GM12878 (cell line): ENCODE data around the gene IBSP. TPM values are rescaled to one million over a fixed set of nuclear protein-coding genes. Genes with fewer than 3 reads are reported as not detected.

Source experiments
- KDM1A ChIP-seq: fragments of 200-600 bp; sonication (generic); IDR thresholded peaks from 2 replicates; pipeline ENCODE4 v1.6.1; 2016; ENCODE audit warnings: borderline replicate concordance
- SREBF1 ChIP-seq: IDR thresholded peaks from 2 replicates; pipeline ENCODE4 v1.6.1; 2012; ENCODE audit warnings: mild to moderate bottlenecking, low read length
- polyA plus RNA-seq, 11 experiments: library from polyadenylated mRNA; depleted of rRNA in 4 of 11; unstranded in 6 of 11; stranded (reverse) in 5 of 11; fragments of >200 nt; fragmentation: Nextera tagmentation in 4 of 11; fragmentation: Illumina TruSeq in 1 of 11; extraction: Ambion mirVana in 4 of 11; extraction: Trizol in 1 of 11; gene quantifications; 1 replicate in 1 of 11; 2 replicates in 10 of 11; pipeline versions ENCODE4 v1.2.1 to v1.2.3, GENCODE V29; 2011 to 2016; ENCODE audit warnings: inconsistent platforms in 2 of 11, missing spikeins in 2 of 11, low read depth in 1 of 11
- total RNA-seq, 4 experiments: library from RNA; depleted of rRNA in 3 of 4; stranded (reverse); fragments of >200 nt in 3 of 4; fragmentation: Illumina TruSeq in 1 of 4; extraction: Trizol in 1 of 4; gene quantifications; 2 replicates each; pipeline versions ENCODE4 v1.2.1 to v1.2.3, GENCODE V29; 2013 to 2021
- TF ChIP-seq, protein P1 (sequence below), 3 experiments: IDR thresholded peaks in 2 of 3; conservative IDR thresholded peaks in 1 of 3; 2 replicates each; pipeline ENCODE4 v1.5.1; 2011; ENCODE audit warnings: low read depth in 3 of 3, low read length in 3 of 3, mild to moderate bottlenecking in 3 of 3, control low read depth in 2 of 3, moderate library complexity in 2 of 3, inconsistent platforms in 1 of 3, mixed read lengths in 1 of 3; ENCODE audit not compliant: control insufficient read depth in 2 of 3, insufficient read depth in 1 of 3; ENCODE audit errors: extremely low read depth in 1 of 3
- TF ChIP-seq, protein P2 (sequence below): fragments of 450-650 bp; IDR thresholded peaks from 2 replicates; pipeline ENCODE4 v1.6.1; 2017; ENCODE audit warnings: mild to moderate bottlenecking
- TF ChIP-seq, protein P3 (sequence below): fragments of 450-650 bp; IDR thresholded peaks from 2 replicates; pipeline ENCODE4 v1.6.1; 2018; ENCODE audit warnings: borderline replicate concordance, mild to moderate bottlenecking; ENCODE audit not compliant: partially characterized antibody
- TF ChIP-seq, protein P4 (sequence below): fragments of 450-650 bp; IDR thresholded peaks from 2 replicates; pipeline ENCODE4 v1.6.1; 2017; ENCODE audit warnings: mild to moderate bottlenecking, low read depth, inconsistent platforms; ENCODE audit not compliant: poor library complexity, severe bottlenecking
- TF ChIP-seq, protein P5 (sequence below): fragments of 150-350 bp; IDR thresholded peaks from 2 replicates; pipeline ENCODE4 v1.6.1; 2014; ENCODE audit warnings: mild to moderate bottlenecking, low read depth, low read length

The IBSP gene
- total and polyA plus RNA-seq, 10 of the 15 experiments (the other 5 are each of a cell fraction or from before 2014, with no cell fraction given): not detected

DNA sequence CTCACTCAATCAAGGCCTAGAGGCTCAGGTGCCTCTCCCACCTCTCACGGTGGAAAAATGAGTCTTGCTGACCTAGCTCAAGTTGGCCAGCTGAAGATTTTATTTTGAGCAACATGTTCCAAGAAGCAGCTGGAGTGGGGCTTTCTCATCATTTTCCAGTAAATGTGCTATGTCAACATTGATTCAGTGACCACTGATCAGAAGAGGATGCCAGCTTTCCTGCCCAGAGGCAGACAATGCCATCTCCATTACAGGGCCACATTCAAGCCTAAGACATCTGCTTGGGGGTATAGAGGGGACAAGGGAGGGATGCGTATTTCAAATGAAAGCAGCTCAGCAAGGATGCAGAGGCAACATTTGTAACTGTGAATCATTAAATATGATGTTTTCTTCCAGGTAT is 36.4 kb downstream of the IBSP start (continued):
- TF ChIP-seq SREBF1 (no peak), KDM1A (no peak)
- TF ChIP-seq, protein P1, sequence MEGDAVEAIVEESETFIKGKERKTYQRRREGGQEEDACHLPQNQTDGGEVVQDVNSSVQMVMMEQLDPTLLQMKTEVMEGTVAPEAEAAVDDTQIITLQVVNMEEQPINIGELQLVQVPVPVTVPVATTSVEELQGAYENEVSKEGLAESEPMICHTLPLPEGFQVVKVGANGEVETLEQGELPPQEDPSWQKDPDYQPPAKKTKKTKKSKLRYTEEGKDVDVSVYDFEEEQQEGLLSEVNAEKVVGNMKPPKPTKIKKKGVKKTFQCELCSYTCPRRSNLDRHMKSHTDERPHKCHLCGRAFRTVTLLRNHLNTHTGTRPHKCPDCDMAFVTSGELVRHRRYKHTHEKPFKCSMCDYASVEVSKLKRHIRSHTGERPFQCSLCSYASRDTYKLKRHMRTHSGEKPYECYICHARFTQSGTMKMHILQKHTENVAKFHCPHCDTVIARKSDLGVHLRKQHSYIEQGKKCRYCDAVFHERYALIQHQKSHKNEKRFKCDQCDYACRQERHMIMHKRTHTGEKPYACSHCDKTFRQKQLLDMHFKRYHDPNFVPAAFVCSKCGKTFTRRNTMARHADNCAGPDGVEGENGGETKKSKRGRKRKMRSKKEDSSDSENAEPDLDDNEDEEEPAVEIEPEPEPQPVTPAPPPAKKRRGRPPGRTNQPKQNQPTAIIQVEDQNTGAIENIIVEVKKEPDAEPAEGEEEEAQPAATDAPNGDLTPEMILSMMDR (IDR thresholded peaks at IDR 0.05 in 2 of 3, conservative IDR thresholded peaks at IDR 0.05 in 1 of 3; ENCODE audit: control insufficient read depth in 2 of 3, extremely low read depth in 1 of 3, insufficient read depth in 1 of 3, low read depth in 3 of 3, low read length in 3 of 3): no peak
- TF ChIP-seq, protein P2, sequence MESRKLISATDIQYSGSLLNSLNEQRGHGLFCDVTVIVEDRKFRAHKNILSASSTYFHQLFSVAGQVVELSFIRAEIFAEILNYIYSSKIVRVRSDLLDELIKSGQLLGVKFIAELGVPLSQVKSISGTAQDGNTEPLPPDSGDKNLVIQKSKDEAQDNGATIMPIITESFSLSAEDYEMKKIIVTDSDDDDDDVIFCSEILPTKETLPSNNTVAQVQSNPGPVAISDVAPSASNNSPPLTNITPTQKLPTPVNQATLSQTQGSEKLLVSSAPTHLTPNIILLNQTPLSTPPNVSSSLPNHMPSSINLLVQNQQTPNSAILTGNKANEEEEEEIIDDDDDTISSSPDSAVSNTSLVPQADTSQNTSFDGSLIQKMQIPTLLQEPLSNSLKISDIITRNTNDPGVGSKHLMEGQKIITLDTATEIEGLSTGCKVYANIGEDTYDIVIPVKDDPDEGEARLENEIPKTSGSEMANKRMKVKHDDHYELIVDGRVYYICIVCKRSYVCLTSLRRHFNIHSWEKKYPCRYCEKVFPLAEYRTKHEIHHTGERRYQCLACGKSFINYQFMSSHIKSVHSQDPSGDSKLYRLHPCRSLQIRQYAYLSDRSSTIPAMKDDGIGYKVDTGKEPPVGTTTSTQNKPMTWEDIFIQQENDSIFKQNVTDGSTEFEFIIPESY: no peak
- TF ChIP-seq, protein P3, sequence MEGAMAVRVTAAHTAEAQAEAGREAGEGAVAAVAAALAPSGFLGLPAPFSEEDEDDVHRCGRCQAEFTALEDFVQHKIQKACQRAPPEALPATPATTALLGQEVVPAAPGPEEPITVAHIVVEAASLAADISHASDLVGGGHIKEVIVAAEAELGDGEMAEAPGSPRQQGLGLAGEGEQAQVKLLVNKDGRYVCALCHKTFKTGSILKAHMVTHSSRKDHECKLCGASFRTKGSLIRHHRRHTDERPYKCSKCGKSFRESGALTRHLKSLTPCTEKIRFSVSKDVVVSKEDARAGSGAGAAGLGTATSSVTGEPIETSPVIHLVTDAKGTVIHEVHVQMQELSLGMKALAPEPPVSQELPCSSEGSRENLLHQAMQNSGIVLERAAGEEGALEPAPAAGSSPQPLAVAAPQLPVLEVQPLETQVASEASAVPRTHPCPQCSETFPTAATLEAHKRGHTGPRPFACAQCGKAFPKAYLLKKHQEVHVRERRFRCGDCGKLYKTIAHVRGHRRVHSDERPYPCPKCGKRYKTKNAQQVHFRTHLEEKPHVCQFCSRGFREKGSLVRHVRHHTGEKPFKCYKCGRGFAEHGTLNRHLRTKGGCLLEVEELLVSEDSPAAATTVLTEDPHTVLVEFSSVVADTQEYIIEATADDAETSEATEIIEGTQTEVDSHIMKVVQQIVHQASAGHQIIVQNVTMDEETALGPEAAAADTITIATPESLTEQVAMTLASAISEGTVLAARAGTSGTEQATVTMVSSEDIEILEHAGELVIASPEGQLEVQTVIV: no peak
- TF ChIP-seq, protein P4, sequence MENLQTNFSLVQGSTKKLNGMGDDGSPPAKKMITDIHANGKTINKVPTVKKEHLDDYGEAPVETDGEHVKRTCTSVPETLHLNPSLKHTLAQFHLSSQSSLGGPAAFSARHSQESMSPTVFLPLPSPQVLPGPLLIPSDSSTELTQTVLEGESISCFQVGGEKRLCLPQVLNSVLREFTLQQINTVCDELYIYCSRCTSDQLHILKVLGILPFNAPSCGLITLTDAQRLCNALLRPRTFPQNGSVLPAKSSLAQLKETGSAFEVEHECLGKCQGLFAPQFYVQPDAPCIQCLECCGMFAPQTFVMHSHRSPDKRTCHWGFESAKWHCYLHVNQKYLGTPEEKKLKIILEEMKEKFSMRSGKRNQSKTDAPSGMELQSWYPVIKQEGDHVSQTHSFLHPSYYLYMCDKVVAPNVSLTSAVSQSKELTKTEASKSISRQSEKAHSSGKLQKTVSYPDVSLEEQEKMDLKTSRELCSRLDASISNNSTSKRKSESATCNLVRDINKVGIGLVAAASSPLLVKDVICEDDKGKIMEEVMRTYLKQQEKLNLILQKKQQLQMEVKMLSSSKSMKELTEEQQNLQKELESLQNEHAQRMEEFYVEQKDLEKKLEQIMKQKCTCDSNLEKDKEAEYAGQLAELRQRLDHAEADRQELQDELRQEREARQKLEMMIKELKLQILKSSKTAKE: no peak
- TF ChIP-seq, protein P5, sequence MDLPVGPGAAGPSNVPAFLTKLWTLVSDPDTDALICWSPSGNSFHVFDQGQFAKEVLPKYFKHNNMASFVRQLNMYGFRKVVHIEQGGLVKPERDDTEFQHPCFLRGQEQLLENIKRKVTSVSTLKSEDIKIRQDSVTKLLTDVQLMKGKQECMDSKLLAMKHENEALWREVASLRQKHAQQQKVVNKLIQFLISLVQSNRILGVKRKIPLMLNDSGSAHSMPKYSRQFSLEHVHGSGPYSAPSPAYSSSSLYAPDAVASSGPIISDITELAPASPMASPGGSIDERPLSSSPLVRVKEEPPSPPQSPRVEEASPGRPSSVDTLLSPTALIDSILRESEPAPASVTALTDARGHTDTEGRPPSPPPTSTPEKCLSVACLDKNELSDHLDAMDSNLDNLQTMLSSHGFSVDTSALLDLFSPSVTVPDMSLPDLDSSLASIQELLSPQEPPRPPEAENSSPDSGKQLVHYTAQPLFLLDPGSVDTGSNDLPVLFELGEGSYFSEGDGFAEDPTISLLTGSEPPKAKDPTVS: no peak
- TF ChIP-seq, all 136 proteins: peak for 0
